Peyer's patch (tissue), 4 donors: ENCODE results near the gene SLC9A3.

ENCODE experiments used
- POLR2A ChIP-seq, 2 donors: fragments of 450-650 bp; IDR thresholded peaks; one replicate each; pipeline ENCODE4 v1.5.1; 2017; ENCODE audit warnings: antibody characterized with exemption in 2 of 2, mild to moderate bottlenecking in 2 of 2, moderate library complexity in 2 of 2
- TF ChIP-seq, protein P1 (sequence below), 6 experiments: fragments of 450-650 bp in 4 of 6; fragments of 200-600 bp in 2 of 6; sonication (generic) in 1 of 6; IDR thresholded peaks; one replicate each; pipeline ENCODE4 v1.5.1; 2017 to 2019; ENCODE audit warnings: antibody characterized with exemption in 6 of 6, mild to moderate bottlenecking in 3 of 6, moderate library complexity in 1 of 6

DNA sequence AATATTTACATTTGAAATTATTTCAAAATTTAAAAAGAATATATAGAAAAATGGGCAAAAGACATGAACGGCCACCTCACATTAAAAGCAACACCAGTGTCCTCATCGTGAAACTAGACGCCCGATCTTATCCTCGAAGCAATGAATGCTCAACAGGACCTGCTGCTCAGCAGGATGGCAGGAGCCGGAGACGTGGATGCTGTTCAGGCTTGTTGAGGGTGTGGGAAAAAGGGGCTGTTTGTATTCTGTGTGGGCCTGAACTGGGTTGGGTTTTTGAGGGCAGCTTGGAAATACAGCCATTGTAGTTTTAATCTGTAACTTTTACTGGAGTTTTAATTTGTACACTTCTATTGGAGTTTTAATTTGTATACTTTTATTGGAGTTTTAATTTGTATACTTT is 60.9 kb downstream of the SLC9A3 start:
- TF ChIP-seq, protein P1, sequence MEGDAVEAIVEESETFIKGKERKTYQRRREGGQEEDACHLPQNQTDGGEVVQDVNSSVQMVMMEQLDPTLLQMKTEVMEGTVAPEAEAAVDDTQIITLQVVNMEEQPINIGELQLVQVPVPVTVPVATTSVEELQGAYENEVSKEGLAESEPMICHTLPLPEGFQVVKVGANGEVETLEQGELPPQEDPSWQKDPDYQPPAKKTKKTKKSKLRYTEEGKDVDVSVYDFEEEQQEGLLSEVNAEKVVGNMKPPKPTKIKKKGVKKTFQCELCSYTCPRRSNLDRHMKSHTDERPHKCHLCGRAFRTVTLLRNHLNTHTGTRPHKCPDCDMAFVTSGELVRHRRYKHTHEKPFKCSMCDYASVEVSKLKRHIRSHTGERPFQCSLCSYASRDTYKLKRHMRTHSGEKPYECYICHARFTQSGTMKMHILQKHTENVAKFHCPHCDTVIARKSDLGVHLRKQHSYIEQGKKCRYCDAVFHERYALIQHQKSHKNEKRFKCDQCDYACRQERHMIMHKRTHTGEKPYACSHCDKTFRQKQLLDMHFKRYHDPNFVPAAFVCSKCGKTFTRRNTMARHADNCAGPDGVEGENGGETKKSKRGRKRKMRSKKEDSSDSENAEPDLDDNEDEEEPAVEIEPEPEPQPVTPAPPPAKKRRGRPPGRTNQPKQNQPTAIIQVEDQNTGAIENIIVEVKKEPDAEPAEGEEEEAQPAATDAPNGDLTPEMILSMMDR (IDR thresholded peaks at IDR 0.05), result no peak
- no peak for TF ChIP-seq POLR2A (IDR thresholded peaks at IDR 0.05)
